HepG2 (cell line): ENCODE results near the gene KCTD16. TPM values are rescaled to one million over a fixed set of nuclear protein-coding genes. Genes with fewer than 3 reads are reported as not detected.
A peak's percentile ranks its signal among the peaks of the same experiment; 100 is the strongest.

ENCODE experiments used
- ATAC-seq: fragments of 200-7000 bp; cut with Tn5 transposase; 3 replicates; pipeline ENCODE4 v1.9.1; 2020; ENCODE audit warnings: mild to moderate bottlenecking, moderate library complexity
- BruUV-seq: library from RNA; stranded (reverse); fragments of 400-500 nt; replicated peaks from 2 replicates; lab custom pipeline; 2021; lab: Mats Ljungman, UMichigan
- CTCF ChIA-PET: fragments of 300-600 bp; formaldehyde crosslinking; extraction: SDS; loops from one replicate; lab custom pipeline; 2021; ENCODE audit warnings: low total read pairs, inconsistent platforms, low intra/inter-chr PET ratio; lab: Yijun Ruan, JAX
- POLR2A ChIA-PET: fragments of 350-600 bp; sonication (Branson Sonifier 250); formaldehyde crosslinking; loops from one replicate; lab custom pipeline; 2020; ENCODE audit warnings: antibody characterized with exemption, inconsistent platforms; lab: Yijun Ruan, JAX
- DNase-seq: peaks from one replicate; pipeline ENCODE4 v3.0.0-alpha.2; 2015; ENCODE audit warnings: low spot score
- FAIRE-seq: peaks from 3 replicates; lab custom pipeline; 2011; peaks lifted over from hg19 to GRCh38; lab: Jason Lieb, UNC
- H2AFZ ChIP-seq: one replicate; pipeline ENCODE4 v1.6.1; 2011; ENCODE audit warnings: low read length, inconsistent platforms
- H3K27ac ChIP-seq: fragments of 300-600 bp; 3 replicates; pipeline ENCODE4 v1.8.0; 2011; ENCODE audit warnings: mixed run types, mild to moderate bottlenecking, mixed read lengths, low read length, inconsistent platforms; ENCODE audit not compliant: insufficient read depth; ENCODE audit errors: extremely low read length
- H3K27me3 ChIP-seq, 2 experiments: fragments of 200-600 bp in 1 of 2; 2 replicates in 1 of 2; 3 replicates in 1 of 2; pipeline versions ENCODE4 v1.6.0 to v1.8.0; 2011; ENCODE audit warnings: low read length in 2 of 2, mild to moderate bottlenecking in 2 of 2, moderate library complexity in 2 of 2, inconsistent platforms in 1 of 2; ENCODE audit not compliant: insufficient read depth in 2 of 2, control insufficient read depth in 1 of 2
- H3K36me3 ChIP-seq, 2 experiments: fragments of 200-600 bp in 1 of 2; replicated peaks in 1 of 2; 2 replicates in 1 of 2; 3 replicates in 1 of 2; pipeline versions ENCODE4 v1.5.1 to v1.8.0; 2011; ENCODE audit warnings: low read length in 2 of 2, inconsistent platforms in 1 of 2; ENCODE audit not compliant: insufficient read depth in 2 of 2, control insufficient read depth in 1 of 2
- H3K4me1 ChIP-seq: 2 replicates; pipeline ENCODE4 v1.5.1; 2012; ENCODE audit warnings: low read length, inconsistent platforms; ENCODE audit not compliant: insufficient read depth
- H3K4me2 ChIP-seq: 2 replicates; pipeline ENCODE4 v1.6.0; 2011; ENCODE audit warnings: low read depth, low read length, inconsistent platforms
- H3K4me3 ChIP-seq, 3 experiments: fragments of 200-600 bp in 1 of 3; sonication (generic), shearing (Covaris generic) in 1 of 3; replicated peaks in 1 of 3; 2 replicates each; pipeline ENCODE4 v1.5.1; 2011 to 2016; ENCODE audit warnings: low read length in 3 of 3, inconsistent platforms in 2 of 3, low read depth in 2 of 3, mild to moderate bottlenecking in 2 of 3, control low read depth in 1 of 3, mixed read lengths in 1 of 3; ENCODE audit not compliant: insufficient read depth in 1 of 3
- H3K79me2 ChIP-seq: one replicate; pipeline ENCODE4 v1.6.1; 2011; ENCODE audit warnings: low read length, inconsistent platforms; ENCODE audit not compliant: insufficient read depth
- H3K9ac ChIP-seq: 2 replicates; pipeline ENCODE4 v1.6.0; 2011; ENCODE audit warnings: mild to moderate bottlenecking, low read depth, low read length, inconsistent platforms; ENCODE audit not compliant: insufficient read depth
- H3K9me3 ChIP-seq: 2 replicates; pipeline ENCODE4 v1.5.1; 2012; ENCODE audit warnings: mild to moderate bottlenecking, low read length
- H4K20me1 ChIP-seq: 2 replicates; pipeline ENCODE4 v1.6.0; 2011; ENCODE audit warnings: inconsistent platforms, mild to moderate bottlenecking, low read length, moderate library complexity; ENCODE audit not compliant: insufficient read depth
- ATF5 ChIP-seq: sonication (generic); formaldehyde crosslinking; IDR thresholded peaks from 2 replicates; pipeline ENCODE4 v1.4.0; 2020; ENCODE audit warnings: mild to moderate bottlenecking, low read depth, missing genetic modification reagents
- GATAD2A ChIP-seq: IDR thresholded peaks from 2 replicates; pipeline ENCODE4 v1.6.1; 2016
- ISL2 ChIP-seq: sonication (generic); formaldehyde crosslinking; IDR thresholded peaks from 2 replicates; pipeline ENCODE4 v1.5.0; 2020; ENCODE audit warnings: missing genetic modification reagents
- MAFF ChIP-seq: IDR thresholded peaks from 2 replicates; pipeline ENCODE4 v1.6.1; 2011; ENCODE audit warnings: low read depth, low read length, improper control_type of control experiment
- MAFK ChIP-seq, 2 experiments: IDR thresholded peaks in 1 of 2; conservative IDR thresholded peaks in 1 of 2; 2 replicates each; pipeline ENCODE4 v1.6.1; 2011; ENCODE audit warnings: improper control_type of control experiment in 2 of 2, low read length in 2 of 2
- NFYB ChIP-seq: sonication (generic); formaldehyde crosslinking; IDR thresholded peaks from 2 replicates; pipeline ENCODE4 v1.4.0; 2020; ENCODE audit warnings: missing genetic modification reagents
- NPAS2 ChIP-seq: sonication (generic); formaldehyde crosslinking; IDR thresholded peaks from 2 replicates; pipeline ENCODE4 v1.8.0; 2022; ENCODE audit warnings: mild to moderate bottlenecking, missing genetic modification reagents, borderline replicate concordance
- SKI ChIP-seq: fragments of 450-650 bp; IDR thresholded peaks from one replicate; pipeline ENCODE4 v1.6.1; 2018; ENCODE audit warnings: mild to moderate bottlenecking; ENCODE audit not compliant: partially characterized antibody
- ZFP82 ChIP-seq: sonication (generic); formaldehyde crosslinking; IDR thresholded peaks from 2 replicates; pipeline ENCODE4 v1.5.1; 2020; ENCODE audit warnings: mild to moderate bottlenecking, missing genetic modification reagents, borderline replicate concordance
- ZNF660 ChIP-seq: sonication (generic); formaldehyde crosslinking; IDR thresholded peaks from 2 replicates; pipeline ENCODE4 v1.5.1; 2020; ENCODE audit warnings: mild to moderate bottlenecking, low read depth, missing genetic modification reagents, borderline replicate concordance
- WGBS: methylation state at CpG from one replicate; pipeline ENCODE4 v1.1.6; 2017; ENCODE audit warnings: low lambda C conversion rate; 5-methylcytosine and 5-hydroxymethylcytosine counted together
- in situ Hi-C: cut with HindIII; loops from 2 replicates; pipeline ENCODE4 v1.10.0; 2017; ENCODE audit warnings: low pct_unique_long_range_greater_than_20kb; ENCODE audit not compliant: extremely low pct_ligation_motif_present
- intact Hi-C: fragments of 100-400 bp; cut with micrococcal nuclease; formaldehyde crosslinking; loops from one replicate; pipeline ENCODE4 v1.10.0; 2022; ENCODE audit not compliant: unreplicated experiment
- polyA plus RNA-seq, 8 experiments: library from polyadenylated mRNA; depleted of rRNA in 3 of 8; stranded (reverse) in 7 of 8; unstranded in 1 of 8; fragments of >200 nt; fragmentation: Illumina TruSeq in 4 of 8; extraction: Trizol in 4 of 8; gene quantifications; 2 replicates each; pipeline versions ENCODE4 v1.2.1 to v1.2.3, GENCODE V29; 2011 to 2016; ENCODE audit warnings: low read depth in 4 of 8, missing spikeins in 1 of 8, mixed read lengths in 1 of 8; ENCODE audit not compliant: insufficient read depth in 1 of 8
- total RNA-seq, 5 experiments: library from RNA; depleted of rRNA; stranded (reverse); fragments of >200 nt; fragmentation: Illumina TruSeq; extraction: Trizol; gene quantifications; 2 replicates each; pipeline ENCODE4 v1.2.3, GENCODE V29; 2016; ENCODE audit warnings: low read depth in 1 of 5

KCTD16 gene
- total and polyA plus RNA-seq, 2 of the 13 experiments (the other 11 are each of a cell fraction or from before 2014, with no cell fraction given) = 0.02 to 0.09 TPM

GRCh38 chr5:144133050-144133633 lies 37.5 kb upstream of the KCTD16 start:
- ATAC-seq (no peak), DNase-seq (no peak), FAIRE-seq (no peak)
- ChIA-PET CTCF (no interaction called here), POLR2A (no interaction called here)
- TF ChIP-seq MAFK (conservative IDR thresholded peaks at IDR 0.05 in 1 of 2, IDR thresholded peaks at IDR 0.05 in 1 of 2; ENCODE audit: low read length in 2 of 2) (peak in 1 of 2 experiments; percentile 66; a peak in 3 of 4 replicates), NPAS2 (no peak), ZNF660 (no peak), ZFP82 (CRISPR knock-in tag) (no peak), ISL2 (no peak), NFYB (CRISPR knock-in tag) (no peak), SKI (no peak), MAFF (peak; percentile 35; the same call in 1 of the 2 replicates), GATAD2A (CRISPR knock-in tag) (no peak), ATF5 (CRISPR knock-in tag) (no peak)
- Histone ChIP-seq H3K9ac (no peak overlapping the region), H3K27ac (no peak overlapping the region), H3K27me3 (0 out of 5 replicates have a peak, but pooled peaks cover 0 to 2% of the 10 kb centered on the region in 2 experiments), H2AFZ (no peak overlapping the region), H3K4me2 (no peak overlapping the region), H3K36me3 (no peaks in the 10 kb centered on the region), H3K4me1 (no peaks in the 10 kb centered on the region), H4K20me1 (no peaks in the 10 kb centered on the region), H3K79me2 (no peaks in the 10 kb centered on the region), H3K9me3 (no peaks in the 10 kb centered on the region), H3K4me3 (no peak overlapping the region)
- in situ Hi-C loops (no loop called here), intact Hi-C loops (no loop called here)
- no TSS peak for BruUV-seq
- WGBS = 0% methylated on average over 4 of the region's 4 CpGs
